ENCODE measurements around the gene RSPRY1.

Gene RSPRY1

GRCh38 chr16:57140931-57141668, 45.0 kb upstream of the RSPRY1 start:
- Histone ChIP-seq H3K4me3 (replicated peaks; ENCODE audit: insufficient read depth, low read length) (no peak overlapping the region), H3K27me3 (ENCODE audit: insufficient read depth, poor library complexity, severe bottlenecking) (no peaks in the 10 kb centered on the region), H3K27ac (replicated peaks) (peak overlapping the region; percentile 10)
- no peak for TF ChIP-seq SPI1 (IDR thresholded peaks at IDR 0.05; ENCODE audit: borderline replicate concordance, low read depth)
- TF ChIP-seq, protein P1, sequence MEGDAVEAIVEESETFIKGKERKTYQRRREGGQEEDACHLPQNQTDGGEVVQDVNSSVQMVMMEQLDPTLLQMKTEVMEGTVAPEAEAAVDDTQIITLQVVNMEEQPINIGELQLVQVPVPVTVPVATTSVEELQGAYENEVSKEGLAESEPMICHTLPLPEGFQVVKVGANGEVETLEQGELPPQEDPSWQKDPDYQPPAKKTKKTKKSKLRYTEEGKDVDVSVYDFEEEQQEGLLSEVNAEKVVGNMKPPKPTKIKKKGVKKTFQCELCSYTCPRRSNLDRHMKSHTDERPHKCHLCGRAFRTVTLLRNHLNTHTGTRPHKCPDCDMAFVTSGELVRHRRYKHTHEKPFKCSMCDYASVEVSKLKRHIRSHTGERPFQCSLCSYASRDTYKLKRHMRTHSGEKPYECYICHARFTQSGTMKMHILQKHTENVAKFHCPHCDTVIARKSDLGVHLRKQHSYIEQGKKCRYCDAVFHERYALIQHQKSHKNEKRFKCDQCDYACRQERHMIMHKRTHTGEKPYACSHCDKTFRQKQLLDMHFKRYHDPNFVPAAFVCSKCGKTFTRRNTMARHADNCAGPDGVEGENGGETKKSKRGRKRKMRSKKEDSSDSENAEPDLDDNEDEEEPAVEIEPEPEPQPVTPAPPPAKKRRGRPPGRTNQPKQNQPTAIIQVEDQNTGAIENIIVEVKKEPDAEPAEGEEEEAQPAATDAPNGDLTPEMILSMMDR (IDR thresholded peaks at IDR 0.05; ENCODE audit: insufficient read depth, low read length): no peak
- TF ChIP-seq GABPA (IDR thresholded peaks at IDR 0.05; ENCODE audit: low read depth): no peak
- no peak for DNase-seq (ENCODE audit: low read depth in 1 of 2, low spot score in 1 of 2)

DNA sequence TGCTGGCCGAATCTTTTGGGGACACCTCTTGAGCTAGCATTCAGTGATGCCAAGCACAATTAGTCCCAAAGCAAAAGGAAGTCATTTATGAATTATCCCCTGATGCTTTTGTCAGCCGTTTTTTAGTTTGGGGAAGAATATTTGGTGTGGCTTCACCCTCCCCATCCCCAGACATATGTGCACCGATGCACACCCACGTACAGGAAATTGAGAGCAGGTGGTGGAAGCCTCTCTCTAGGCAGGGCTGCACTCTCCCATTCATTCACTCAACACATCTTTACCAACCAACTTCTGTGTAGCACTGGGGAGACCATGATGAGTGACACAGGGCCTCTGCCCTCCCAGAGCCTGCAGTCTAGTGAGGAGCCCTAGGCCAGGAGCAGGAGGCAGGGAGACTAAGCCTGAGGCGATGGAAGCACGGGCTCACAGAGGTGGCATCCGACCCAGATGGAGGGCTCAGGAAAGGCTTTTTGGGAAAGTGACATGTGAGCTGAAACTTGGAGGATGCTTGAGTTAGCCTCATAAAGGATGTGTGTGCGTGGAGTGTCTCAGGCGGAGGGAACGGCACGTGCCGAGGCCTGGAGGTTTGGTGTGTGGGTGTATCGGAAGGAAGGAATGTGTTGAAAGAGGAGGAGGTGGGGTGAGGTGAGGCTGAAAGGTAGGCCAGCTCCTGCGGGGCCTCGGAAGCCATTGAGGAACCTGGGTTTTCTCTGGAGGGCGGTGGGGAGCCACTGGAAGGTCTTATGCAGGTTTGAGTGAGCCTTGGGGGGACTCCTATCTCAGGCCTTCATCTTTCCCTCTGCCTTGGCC, 44.1 kb upstream of the RSPRY1 start:
- no peak overlapping the region for H3K4me3 ChIP-seq (replicated peaks; ENCODE audit: insufficient read depth, low read length)
- peak overlapping the region; percentile 10 for H3K27ac ChIP-seq (replicated peaks)
- TF ChIP-seq, protein P1 (IDR thresholded peaks at IDR 0.05; ENCODE audit: insufficient read depth, low read length): no peak
- no peak for TF ChIP-seq SPI1 (IDR thresholded peaks at IDR 0.05; ENCODE audit: borderline replicate concordance, low read depth)
- no peak for TF ChIP-seq REST (IDR thresholded peaks at IDR 0.05; ENCODE audit: insufficient replicate concordance, low read depth)
- TF ChIP-seq POLR2AphosphoS5 (IDR thresholded peaks at IDR 0.05; ENCODE audit: low read depth): no peak
- no peak for TF ChIP-seq GABPA (IDR thresholded peaks at IDR 0.05; ENCODE audit: low read depth)
- peak in 1 of 2 experiments; percentile 35 for DNase-seq (ENCODE audit: low read depth in 1 of 2, low spot score in 1 of 2)
- no peaks in the 10 kb centered on the region for H3K27me3 ChIP-seq (ENCODE audit: insufficient read depth, poor library complexity, severe bottlenecking)

DNA sequence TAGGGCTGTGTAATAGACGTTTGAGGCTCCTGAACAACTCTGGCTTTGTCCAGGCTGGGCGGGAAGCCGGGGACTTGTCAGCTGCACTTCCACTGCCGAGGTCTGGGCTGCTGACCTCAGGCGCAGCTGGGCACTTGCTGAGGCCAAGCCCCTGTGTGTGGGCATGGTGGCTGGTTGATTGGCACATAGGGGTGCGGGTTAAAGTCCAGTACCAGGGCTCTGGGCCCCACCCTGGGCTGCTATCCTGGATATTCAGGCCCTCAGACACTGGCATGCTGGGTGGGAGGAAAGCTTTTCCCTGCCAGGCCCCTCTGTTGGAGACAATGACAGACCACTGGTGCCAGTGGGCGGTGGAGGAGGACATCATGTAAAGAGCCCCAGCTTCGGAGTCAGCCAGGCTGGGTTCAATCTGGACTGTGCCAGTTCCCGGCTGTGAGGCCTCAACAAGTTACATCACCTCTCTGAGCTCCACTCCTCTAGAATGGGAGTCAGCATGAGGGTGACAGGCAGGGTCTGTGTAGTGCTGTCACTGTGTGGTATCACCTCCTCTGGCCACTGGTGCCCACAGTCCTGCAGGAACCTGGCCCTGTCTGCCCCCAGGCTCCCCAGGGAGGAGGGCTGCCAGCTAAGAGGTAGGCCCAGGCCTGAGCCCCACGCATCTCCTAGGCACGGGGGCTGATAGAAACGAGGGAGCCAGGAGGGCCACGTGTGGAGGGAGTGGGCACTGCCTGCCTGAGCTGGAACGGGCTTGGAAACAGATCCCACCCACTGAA, 42.8 kb upstream of the RSPRY1 start:
- DNase-seq (ENCODE audit: low read depth in 1 of 2, low spot score in 1 of 2): no peak
- Histone ChIP-seq H3K27me3 (ENCODE audit: insufficient read depth, poor library complexity, severe bottlenecking) (no peaks in the 10 kb centered on the region), H3K4me3 (replicated peaks; ENCODE audit: insufficient read depth, low read length) (no peak overlapping the region), H3K27ac (replicated peaks) (no peak overlapping the region)
- TF ChIP-seq GABPA (IDR thresholded peaks at IDR 0.05; ENCODE audit: low read depth) (no peak), SPI1 (IDR thresholded peaks at IDR 0.05; ENCODE audit: borderline replicate concordance, low read depth) (no peak), POLR2AphosphoS5 (IDR thresholded peaks at IDR 0.05; ENCODE audit: low read depth) (no peak), REST (IDR thresholded peaks at IDR 0.05; ENCODE audit: insufficient replicate concordance, low read depth) (no peak)
- TF ChIP-seq, protein P1 (IDR thresholded peaks at IDR 0.05; ENCODE audit: insufficient read depth, low read length): no peak

Data from HL-60 (cell line).